Right lobe of liver (tissue), 6 donors: Measurements from ENCODE around the gene CROT. TPM values are rescaled to one million over a fixed set of nuclear protein-coding genes. Genes with fewer than 3 reads are reported as not detected.

ENCODE experiments used
- ATAC-seq, 4 donors: fragments of 200-7000 bp; cut with Tn5 transposase; one replicate each; pipeline ENCODE4 v1.9.1; 2020; ENCODE audit warnings: mild to moderate bottlenecking in 4 of 4, moderate library complexity in 4 of 4
- DNase-seq, 3 donors: peaks; one replicate each; pipeline ENCODE4 v3.0.0-alpha.2; 2020
- H3K27ac ChIP-seq, 3 donors: fragments of 200-600 bp; one replicate each; pipeline ENCODE4 v1.8.0; 2022
- H3K27me3 ChIP-seq, 2 donors: fragments of 200-600 bp; one replicate each; pipeline ENCODE4 v1.8.0; 2022
- H3K36me3 ChIP-seq, 4 donors: fragments of 200-600 bp; sonication (generic) in 1 of 4; one replicate each; pipeline versions ENCODE4 v1.5.1 to v1.8.0; 2017 to 2022; ENCODE audit warnings: control low read depth in 1 of 4
- H3K4me1 ChIP-seq, 4 donors: fragments of 200-600 bp; sonication (generic) in 1 of 4; one replicate each; pipeline versions ENCODE4 v1.5.1 to v1.8.0; 2017 to 2022; ENCODE audit warnings: control low read depth in 1 of 4
- H3K4me3 ChIP-seq, 3 donors: fragments of 200-600 bp; one replicate each; pipeline ENCODE4 v1.8.0; 2022
- H3K9me3 ChIP-seq, 4 donors: fragments of 200-600 bp; sonication (generic) in 1 of 4; one replicate each; pipeline versions ENCODE4 v1.5.1 to v1.8.0; 2017 to 2022; ENCODE audit warnings: control low read depth in 1 of 4
- CTCF ChIP-seq, 4 donors: fragments of 200-600 bp in 3 of 4; fragments of 450-650 bp in 1 of 4; IDR thresholded peaks; one replicate each; pipeline versions ENCODE4 v1.5.1 to v1.8.0; 2016 to 2022; ENCODE audit warnings: antibody characterized with exemption in 4 of 4, mild to moderate bottlenecking in 2 of 4
- POLR2A ChIP-seq: fragments of 450-650 bp; IDR thresholded peaks from one replicate; pipeline ENCODE4 v1.6.1; 2017; ENCODE audit warnings: antibody characterized with exemption, mild to moderate bottlenecking
- WGBS: methylation state at CpG from one replicate; pipeline ENCODE4 v1.1.6; 2018; ENCODE audit warnings: low coverage, low lambda C conversion rate; ENCODE audit not compliant: insufficient coverage; ENCODE audit errors: missing lambda C conversion rate; 5-methylcytosine and 5-hydroxymethylcytosine counted together
- intact Hi-C, 2 donors: fragments of 100-400 bp; cut with DNase I; formaldehyde crosslinking; loops; one replicate each; pipeline versions ENCODE4 v1.11.2 to v1.14.1; 2022
- total RNA-seq, 6 experiments: library from RNA; depleted of rRNA in 2 of 6; stranded (reverse); fragments of >200 nt in 2 of 6; fragmentation: NEBNext Ultra II Directional in 3 of 6; extraction: Animal tissue kit (Norgen Biotek cat#: 25700) in 3 of 6; gene quantifications; one replicate each; pipeline versions ENCODE4 v1.1.0 to v1.2.4, GENCODE V29; 2016 to 2023
- donor health status: DM: no; HTN: yes; CAD: no.
- donor health status: DM: no; HTN: no; CAD: no.
- donor health status: DM: no; HTN: no; CAD: no.
- donor health status: DM: no; HTN: yes; CAD: no.
- donor health status: DM: no; HTN: yes; CAD: no.

CROT gene
- total RNA-seq, 6 experiments from 2014 or later = 11.5 to 24.7 (median 17.3) TPM

DNA sequence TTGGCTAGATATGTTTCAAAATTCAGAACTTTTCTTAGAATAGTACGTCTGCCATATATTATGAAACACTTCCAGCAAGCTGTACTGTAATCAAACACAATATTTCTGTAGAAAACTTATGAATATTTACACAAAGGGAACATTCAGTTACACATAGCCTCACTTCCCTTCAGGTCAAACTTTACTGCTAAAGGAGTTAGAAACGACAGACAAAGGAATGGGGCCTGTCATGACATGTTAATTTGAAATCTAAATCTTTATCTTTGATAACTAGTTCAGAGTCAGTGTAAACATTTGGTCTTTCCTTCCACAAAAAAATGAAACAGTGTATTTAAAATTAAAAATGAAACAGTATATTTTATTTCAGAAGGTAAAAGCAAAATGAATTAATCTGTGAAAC is 1.0 kb upstream of the CROT start:
- Histone ChIP-seq H3K27ac (peak overlapping the region in 2 of 3 donors; percentile 72 to 76), H3K36me3 (peaks cover 0 to 12% (median 4%) of the 10 kb centered on the region in 4 donors), H3K27me3 (no peaks in the 10 kb centered on the region), H3K9me3 (no peaks in the 10 kb centered on the region), H3K4me1 (peaks cover 0 to 37% (median 11%) of the 10 kb centered on the region in 4 donors), H3K4me3 (peak overlapping the region; percentile 61 to 78 (median 67))
- no peak for ATAC-seq
- no peak for DNase-seq
- TF ChIP-seq CTCF (IDR thresholded peaks at IDR 0.05) = no peak
- no peak for TF ChIP-seq POLR2A
- intact Hi-C loops = no loop called here
- WGBS = 8% methylated on average over 2 of the region's 2 CpGs

- ATAC-seq = peak; percentile 35 to 64 (median 54)
- no peaks in the 10 kb centered on the region for H3K27me3 ChIP-seq
- H3K4me1 ChIP-seq = peaks cover 0 to 27% (median 5%) of the 10 kb centered on the region in 4 donors
- H3K27ac ChIP-seq = peak overlapping the region in 2 of 3 donors; percentile 72 to 76
- intact Hi-C loops = no loop called here
- no peak for DNase-seq
- H3K4me3 ChIP-seq = peak overlapping the region; percentile 61 to 78 (median 67)
- H3K36me3 ChIP-seq = peaks cover 0 to 15% (median 7%) of the 10 kb centered on the region in 4 donors
- no peaks in the 10 kb centered on the region for H3K9me3 ChIP-seq
- TF ChIP-seq POLR2A (no peak), CTCF (IDR thresholded peaks at IDR 0.05) (no peak)
- WGBS = 9% methylated on average over 4 of the region's 8 CpGs
Measured at GRCh38 chr7:87345962-87346371, 503 bp downstream of the CROT start.

- intact Hi-C loops = no loop called here
- TF ChIP-seq POLR2A = no peak
- Histone ChIP-seq H3K9me3 (no peaks in the 10 kb centered on the region), H3K4me1 (peaks cover 0 to 27% (median 5%) of the 10 kb centered on the region in 4 donors), H3K36me3 (peaks cover 0 to 17% (median 7%) of the 10 kb centered on the region in 4 donors), H3K27me3 (no peaks in the 10 kb centered on the region), H3K27ac (no peak overlapping the region), H3K4me3 (peak overlapping the region in 1 of 3 donors; percentile 67)
- WGBS = 73% methylated on average over 1 of the region's 1 CpG
- no peak for DNase-seq
- ATAC-seq = no peak
Measured at GRCh38 chr7:87347207-87347606, 1.7 kb downstream of the CROT start.

DNA sequence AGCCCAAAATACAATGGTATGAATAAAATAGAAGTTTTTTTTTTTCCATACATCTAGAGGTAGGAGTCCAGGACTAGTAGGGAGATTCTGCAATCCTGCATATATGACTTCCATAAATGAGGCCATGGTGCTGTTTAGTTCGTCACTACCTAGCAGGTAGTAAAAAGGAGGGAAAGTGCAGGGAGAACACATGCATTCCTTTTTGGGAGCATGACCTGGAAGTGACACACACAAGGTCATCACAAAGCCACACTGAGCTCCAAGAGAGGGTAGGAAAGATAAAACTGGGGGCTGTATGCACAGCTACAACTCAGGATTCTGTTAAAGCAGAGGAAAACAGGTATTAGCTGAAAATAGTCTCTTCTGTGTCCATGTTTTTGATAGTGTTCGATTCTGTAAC is 2.2 kb downstream of the CROT start:
- WGBS = 75% methylated on average over 2 of the region's 2 CpGs
- intact Hi-C loops = no loop called here

More for the DNA sequence above, 2.2 kb downstream of the CROT start:
- H3K27me3 ChIP-seq = no peaks in the 10 kb centered on the region
- DNase-seq (no peak), ATAC-seq (no peak)
- no peak overlapping the region for H3K27ac ChIP-seq
- H3K36me3 ChIP-seq = peaks cover 0 to 21% (median 7%) of the 10 kb centered on the region in 4 donors
- TF ChIP-seq POLR2A = no peak
- no peak for TF ChIP-seq CTCF (IDR thresholded peaks at IDR 0.05)
- no peaks in the 10 kb centered on the region for H3K9me3 ChIP-seq
- H3K4me3 ChIP-seq = no peak overlapping the region
- peaks cover 0 to 27% (median 3%) of the 10 kb centered on the region in 4 donors for H3K4me1 ChIP-seq
